Astrocyte (in vitro differentiated cells and primary cell): ENCODE results near the gene APIP. TPM values are rescaled to one million over a fixed set of nuclear protein-coding genes. Genes with fewer than 3 reads are reported as not detected.

Experiments used
- DNase-seq: peaks from one replicate; pipeline ENCODE4 v3.0.0-alpha.2; 2010; ENCODE audit warnings: low read depth
- FAIRE-seq: peaks from 2 replicates; lab custom pipeline; 2011; peaks lifted over from hg19 to GRCh38; lab: Jason Lieb, UNC
- H2AFZ ChIP-seq: 2 replicates; pipeline ENCODE4 v1.6.0; 2012; ENCODE audit warnings: low read depth, low read length, inconsistent platforms
- H3K27ac ChIP-seq: 2 replicates; pipeline ENCODE4 v1.5.1; 2011; ENCODE audit warnings: low read depth, low read length, inconsistent platforms
- H3K27me3 ChIP-seq: 2 replicates; pipeline ENCODE4 v1.6.0; 2011; ENCODE audit warnings: low read length, inconsistent platforms; ENCODE audit not compliant: insufficient read depth
- H3K36me3 ChIP-seq: 2 replicates; pipeline ENCODE4 v1.5.1; 2011; ENCODE audit warnings: low read length, inconsistent platforms; ENCODE audit not compliant: insufficient read depth
- H3K4me1 ChIP-seq: 2 replicates; pipeline ENCODE4 v1.5.1; 2011; ENCODE audit warnings: low read length, inconsistent platforms; ENCODE audit not compliant: insufficient read depth
- H3K4me2 ChIP-seq: 2 replicates; pipeline ENCODE4 v1.6.0; 2012; ENCODE audit warnings: low read length, inconsistent platforms
- H3K4me3 ChIP-seq: 2 replicates; pipeline ENCODE4 v1.5.1; 2011; ENCODE audit warnings: low read depth, mild to moderate bottlenecking, low read length, inconsistent platforms; ENCODE audit not compliant: insufficient read depth
- H3K79me2 ChIP-seq: 2 replicates; pipeline ENCODE4 v1.6.0; 2012; ENCODE audit warnings: mild to moderate bottlenecking, low read length, inconsistent platforms; ENCODE audit not compliant: insufficient read depth
- H3K9ac ChIP-seq: 2 replicates; pipeline ENCODE4 v1.6.0; 2012; ENCODE audit warnings: mild to moderate bottlenecking, low read length, inconsistent platforms
- H3K9me3 ChIP-seq: 2 replicates; pipeline ENCODE4 v1.5.1; 2012; ENCODE audit warnings: low read depth, mild to moderate bottlenecking, low read length, inconsistent platforms; ENCODE audit not compliant: insufficient read depth
- H4K20me1 ChIP-seq: 2 replicates; pipeline ENCODE4 v1.6.0; 2012; ENCODE audit warnings: low read length, inconsistent platforms; ENCODE audit not compliant: insufficient read depth
- H3K27ac Mint-ChIP-seq: one replicate; pipeline ENCODE4 v1.8.0; 2021; ENCODE audit warnings: mild to moderate bottlenecking, mixed read lengths; ENCODE audit not compliant: unreplicated experiment
- H3K27me3 Mint-ChIP-seq: one replicate; pipeline ENCODE4 v1.8.0; 2021; ENCODE audit warnings: low read depth, mixed read lengths; ENCODE audit not compliant: unreplicated experiment
- H3K36me3 Mint-ChIP-seq: one replicate; pipeline ENCODE4 v1.8.0; 2021; ENCODE audit warnings: low read depth, mixed read lengths; ENCODE audit not compliant: unreplicated experiment
- H3K4me1 Mint-ChIP-seq: one replicate; pipeline ENCODE4 v1.8.0; 2021; ENCODE audit warnings: low read depth, mixed read lengths; ENCODE audit not compliant: unreplicated experiment
- H3K4me3 Mint-ChIP-seq: one replicate; pipeline ENCODE4 v1.8.0; 2021; ENCODE audit warnings: mild to moderate bottlenecking, moderate library complexity, mixed read lengths; ENCODE audit not compliant: unreplicated experiment
- H3K9me3 Mint-ChIP-seq: one replicate; pipeline ENCODE4 v1.8.0; 2021; ENCODE audit warnings: mild to moderate bottlenecking, mixed read lengths; ENCODE audit not compliant: unreplicated experiment
- EZH2 ChIP-seq: IDR thresholded peaks from 2 replicates; pipeline ENCODE4 v1.6.1; 2012; ENCODE audit warnings: mild to moderate bottlenecking, low read length, inconsistent platforms; ENCODE audit not compliant: insufficient read depth
- total RNA-seq: library from RNA; stranded (reverse); gene quantifications from 2 replicates; pipeline ENCODE4 v1.2.1, GENCODE V29; 2021
- TF ChIP-seq, protein P1 (sequence below): IDR thresholded peaks from 2 replicates; pipeline ENCODE4 v1.5.1; 2011; ENCODE audit warnings: low read depth, mild to moderate bottlenecking, inconsistent platforms, low read length, moderate library complexity; ENCODE audit not compliant: insufficient read depth

Gene APIP
- total RNA-seq, 1 donor from 2014 or later: 13.9 TPM

- H3K36me3 ChIP-seq: peaks cover 6% of the 10 kb centered on the region
- Mint-ChIP-seq H3K9me3 (no peaks in the 10 kb centered on the region), H3K27ac (no peak overlapping the region), H3K36me3 (no peaks in the 10 kb centered on the region), H3K4me1 (no peaks in the 10 kb centered on the region), H3K27me3 (no peaks in the 10 kb centered on the region), H3K4me3 (no peak overlapping the region)
- H3K9ac ChIP-seq: no peak overlapping the region
- H3K9me3 ChIP-seq: no peaks in the 10 kb centered on the region
- no peak overlapping the region for H3K27ac ChIP-seq
- FAIRE-seq (no peak), DNase-seq (no peak)
- peaks cover 3% of the 10 kb centered on the region for H4K20me1 ChIP-seq
- no peak for TF ChIP-seq EZH2
- no peaks in the 10 kb centered on the region for H3K4me1 ChIP-seq
- no peak overlapping the region for H3K4me2 ChIP-seq
- H3K4me3 ChIP-seq: no peak overlapping the region
- no peaks in the 10 kb centered on the region for H3K27me3 ChIP-seq
- no peak overlapping the region for H2AFZ ChIP-seq
- peaks cover 3% of the 10 kb centered on the region for H3K79me2 ChIP-seq
Measured at GRCh38 chr11:34959770-34960169, 43.6 kb upstream of the APIP start.

GRCh38 chr11:34957606-34958005 is 41.4 kb upstream of the APIP start:
- Histone ChIP-seq H3K4me2 (no peak overlapping the region), H3K79me2 (peaks cover 9% of the 10 kb centered on the region), H3K27me3 (no peaks in the 10 kb centered on the region), H2AFZ (no peak overlapping the region), H3K9ac (no peak overlapping the region), H4K20me1 (peaks cover 9% of the 10 kb centered on the region), H3K4me1 (no peaks in the 10 kb centered on the region), H3K27ac (no peak overlapping the region), H3K4me3 (no peak overlapping the region), H3K9me3 (no peaks in the 10 kb centered on the region), H3K36me3 (peaks cover 6% of the 10 kb centered on the region)
- DNase-seq (no peak), FAIRE-seq (no peak)
- no peaks in the 10 kb centered on the region for H3K36me3 Mint-ChIP-seq
- no peaks in the 10 kb centered on the region for H3K27me3 Mint-ChIP-seq
- no peaks in the 10 kb centered on the region for H3K4me1 Mint-ChIP-seq
- TF ChIP-seq, protein P1, sequence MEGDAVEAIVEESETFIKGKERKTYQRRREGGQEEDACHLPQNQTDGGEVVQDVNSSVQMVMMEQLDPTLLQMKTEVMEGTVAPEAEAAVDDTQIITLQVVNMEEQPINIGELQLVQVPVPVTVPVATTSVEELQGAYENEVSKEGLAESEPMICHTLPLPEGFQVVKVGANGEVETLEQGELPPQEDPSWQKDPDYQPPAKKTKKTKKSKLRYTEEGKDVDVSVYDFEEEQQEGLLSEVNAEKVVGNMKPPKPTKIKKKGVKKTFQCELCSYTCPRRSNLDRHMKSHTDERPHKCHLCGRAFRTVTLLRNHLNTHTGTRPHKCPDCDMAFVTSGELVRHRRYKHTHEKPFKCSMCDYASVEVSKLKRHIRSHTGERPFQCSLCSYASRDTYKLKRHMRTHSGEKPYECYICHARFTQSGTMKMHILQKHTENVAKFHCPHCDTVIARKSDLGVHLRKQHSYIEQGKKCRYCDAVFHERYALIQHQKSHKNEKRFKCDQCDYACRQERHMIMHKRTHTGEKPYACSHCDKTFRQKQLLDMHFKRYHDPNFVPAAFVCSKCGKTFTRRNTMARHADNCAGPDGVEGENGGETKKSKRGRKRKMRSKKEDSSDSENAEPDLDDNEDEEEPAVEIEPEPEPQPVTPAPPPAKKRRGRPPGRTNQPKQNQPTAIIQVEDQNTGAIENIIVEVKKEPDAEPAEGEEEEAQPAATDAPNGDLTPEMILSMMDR: no peak
- TF ChIP-seq EZH2: no peak
- H3K27ac Mint-ChIP-seq: no peak overlapping the region
- no peaks in the 10 kb centered on the region for H3K9me3 Mint-ChIP-seq
- no peak overlapping the region for H3K4me3 Mint-ChIP-seq

- Histone ChIP-seq H3K27ac (no peak overlapping the region), H3K9me3 (no peaks in the 10 kb centered on the region), H3K36me3 (peaks cover 6% of the 10 kb centered on the region), H4K20me1 (peaks cover 9% of the 10 kb centered on the region), H3K4me1 (no peaks in the 10 kb centered on the region), H3K9ac (no peak overlapping the region), H3K4me3 (no peak overlapping the region), H3K4me2 (no peak overlapping the region), H2AFZ (no peak overlapping the region), H3K79me2 (peaks cover 9% of the 10 kb centered on the region), H3K27me3 (no peaks in the 10 kb centered on the region)
- H3K36me3 Mint-ChIP-seq: no peaks in the 10 kb centered on the region
- TF ChIP-seq EZH2: no peak
- TF ChIP-seq, protein P1: no peak
- no peaks in the 10 kb centered on the region for H3K27me3 Mint-ChIP-seq
- no peaks in the 10 kb centered on the region for H3K4me1 Mint-ChIP-seq
- no peak for FAIRE-seq
- no peaks in the 10 kb centered on the region for H3K9me3 Mint-ChIP-seq
- no peak overlapping the region for H3K27ac Mint-ChIP-seq
- H3K4me3 Mint-ChIP-seq: no peak overlapping the region
- DNase-seq: no peak
Measured at GRCh38 chr11:34957206-34957605, 41.0 kb upstream of the APIP start.
